HCT116 (cell line): Measurements from ENCODE around the gene CHEK1. TPM values are rescaled to one million over a fixed set of nuclear protein-coding genes. Genes with fewer than 3 reads are reported as not detected.
A peak's percentile ranks its signal among the peaks of the same experiment; 100 is the strongest.

ENCODE experiments used
- ATAC-seq: fragments of 200-7000 bp; cut with Tn5 transposase; 2 replicates; pipeline ENCODE4 v1.9.1; 2020; ENCODE audit warnings: mild to moderate bottlenecking, moderate library complexity
- BruUV-seq: library from RNA; stranded (reverse); fragments of 400-500 nt; replicated peaks from 2 replicates; lab custom pipeline; 2021; lab: Mats Ljungman, UMichigan
- CTCF ChIA-PET: fragments of 300-600 bp; sonication (Branson Sonifier 250); formaldehyde crosslinking; loops from one replicate; lab custom pipeline; 2021; ENCODE audit warnings: antibody characterized with exemption; lab: Charles Lee
- POLR2A ChIA-PET: fragments of 300-600, 350-600 bp; sonication (Branson Sonifier 250); formaldehyde crosslinking; loops from one replicate; lab custom pipeline; 2021; ENCODE audit warnings: antibody characterized with exemption; lab: Charles Lee
- RAD21 ChIA-PET, 2 experiments: fragments of 300-600 bp; sonication (Branson Sonifier 250); formaldehyde crosslinking; loops; one replicate each; lab custom pipeline; 2023; ENCODE audit warnings: low total read pairs in 2 of 2; ENCODE audit not compliant: uncharacterized antibody in 2 of 2, unreplicated experiment in 2 of 2, low non-redundant PET in 1 of 2; lab: Charles Lee
- DNase-seq: peaks from one replicate; pipeline ENCODE4 v3.0.0-alpha.2; 2010; ENCODE audit warnings: low read depth, low spot score
- H2AFZ ChIP-seq: fragments of 200-600 bp; shearing (Covaris generic), sonication (generic); 2 replicates; pipeline ENCODE4 v1.6.1; 2017; ENCODE audit warnings: low read depth, mixed run types, mixed read lengths, antibody characterized with exemption, low read length; ENCODE audit not compliant: poor library complexity, severe bottlenecking
- H3K27ac ChIP-seq: 2 replicates; pipeline ENCODE4 v1.5.1; 2012; ENCODE audit warnings: low read depth, low read length
- H3K27me3 ChIP-seq: fragments of 200-600 bp; sonication (generic); 2 replicates; pipeline ENCODE4 v1.6.1; 2016; ENCODE audit warnings: mixed run types, low read length, mixed read lengths; ENCODE audit not compliant: insufficient read depth
- H3K36me3 ChIP-seq, 2 experiments: fragments of 200-500 bp in 1 of 2; fragments of 200-600 bp in 1 of 2; sonication (Bioruptor generic) in 1 of 2; sonication (generic) in 1 of 2; 2 replicates each; pipeline versions ENCODE4 v1.5.1 to v1.6.1; 2014 to 2016; ENCODE audit warnings: low read length in 2 of 2, inconsistent platforms in 1 of 2, mixed read lengths in 1 of 2, mixed run types in 1 of 2; ENCODE audit not compliant: insufficient read depth in 2 of 2, control insufficient read depth in 1 of 2
- H3K4me1 ChIP-seq, 2 experiments: fragments of 200-600 bp in 1 of 2; sonication (generic) in 1 of 2; 2 replicates each; pipeline versions ENCODE4 v1.5.1 to v1.6.1; 2012 to 2017; ENCODE audit warnings: low read length in 2 of 2, inconsistent platforms in 1 of 2, mild to moderate bottlenecking in 1 of 2, mixed read lengths in 1 of 2, mixed run types in 1 of 2, moderate library complexity in 1 of 2; ENCODE audit not compliant: insufficient read depth in 2 of 2, control insufficient read depth in 1 of 2
- H3K4me2 ChIP-seq: fragments of 200-600 bp; sonication (generic); 2 replicates; pipeline ENCODE4 v1.6.1; 2017; ENCODE audit warnings: mixed run types, low read length, mixed read lengths
- H3K4me3 ChIP-seq, 2 experiments: fragments of 200-600 bp in 1 of 2; sonication (generic) in 1 of 2; replicated peaks in 1 of 2; 2 replicates each; pipeline ENCODE4 v1.5.1; 2011 to 2016; ENCODE audit warnings: low read length in 2 of 2, control low read depth in 1 of 2, low read depth in 1 of 2, mild to moderate bottlenecking in 1 of 2, mixed read lengths in 1 of 2, mixed run types in 1 of 2
- H3K79me2 ChIP-seq: fragments of 200-600 bp; sonication (generic); 2 replicates; pipeline ENCODE4 v1.6.1; 2017; ENCODE audit warnings: mild to moderate bottlenecking, mixed run types, low read length, moderate library complexity, mixed read lengths; ENCODE audit not compliant: insufficient read depth
- H3K9ac ChIP-seq: fragments of 200-600 bp; sonication (generic); 2 replicates; pipeline ENCODE4 v1.6.1; 2016; ENCODE audit warnings: low read length, mixed read lengths
- H3K9me2 ChIP-seq: fragments of 200-600 bp; sonication (generic), shearing (Covaris generic); 2 replicates; pipeline ENCODE4 v1.6.1; 2017; ENCODE audit warnings: mixed run types, mild to moderate bottlenecking, moderate library complexity; ENCODE audit not compliant: insufficient read depth
- H3K9me3 ChIP-seq, 2 experiments: fragments of 200-500 bp in 1 of 2; fragments of 200-600 bp in 1 of 2; sonication (Bioruptor generic) in 1 of 2; sonication (generic) in 1 of 2; 2 replicates each; pipeline ENCODE4 v1.6.1; 2014 to 2017; ENCODE audit warnings: low read length in 2 of 2, mixed read lengths in 2 of 2, inconsistent platforms in 1 of 2, low read depth in 1 of 2, mild to moderate bottlenecking in 1 of 2, mixed run types in 1 of 2, moderate library complexity in 1 of 2; ENCODE audit not compliant: control insufficient read depth in 1 of 2, insufficient read depth in 1 of 2
- H4K20me1 ChIP-seq: fragments of 200-600 bp; sonication (generic), shearing (Covaris generic); 2 replicates; pipeline ENCODE4 v1.6.1; 2017; ENCODE audit warnings: mixed run types, mild to moderate bottlenecking, moderate library complexity; ENCODE audit not compliant: insufficient read depth
- CEBPB ChIP-seq: IDR thresholded peaks from 2 replicates; pipeline ENCODE4 v1.6.1; 2012; ENCODE audit warnings: low read depth
- ELF1 ChIP-seq: IDR thresholded peaks from 2 replicates; pipeline ENCODE4 v1.6.1; 2012; ENCODE audit warnings: low read depth, borderline replicate concordance
- FOSL1 ChIP-seq: IDR thresholded peaks from 2 replicates; pipeline ENCODE4 v1.6.1; 2012; ENCODE audit warnings: low read depth
- YY1 ChIP-seq: IDR thresholded peaks from 2 replicates; pipeline ENCODE4 v1.6.1; 2011; ENCODE audit warnings: low read length, low read depth, moderate library complexity, mild to moderate bottlenecking; ENCODE audit not compliant: insufficient replicate concordance; ENCODE audit errors: extremely low read depth
- intact Hi-C: fragments of 100-400 bp; cut with micrococcal nuclease; formaldehyde crosslinking; loops from 2 replicates; pipeline ENCODE4 v1.10.0; 2022
- total RNA-seq: library from RNA; stranded (reverse); gene quantifications from one replicate; pipeline ENCODE4 v1.2.1, GENCODE V29; 2021; ENCODE audit not compliant: unreplicated experiment
- TF ChIP-seq, protein P1 (sequence below): IDR thresholded peaks from 2 replicates; pipeline ENCODE4 v1.6.1; 2011; ENCODE audit warnings: mild to moderate bottlenecking, low read length, moderate library complexity; ENCODE audit not compliant: insufficient replicate concordance; ENCODE audit errors: extremely low read depth
- TF ChIP-seq, protein P2 (sequence below), 3 experiments: fragments of 200-600 bp in 1 of 3; sonication (generic) in 1 of 3; IDR thresholded peaks in 2 of 3; conservative IDR thresholded peaks in 1 of 3; 2 replicates each; pipeline ENCODE4 v1.5.1; 2012 to 2017; ENCODE audit warnings: low read depth in 2 of 3, low read length in 2 of 3, antibody characterized with exemption in 1 of 3, borderline replicate concordance in 1 of 3, control low read depth in 1 of 3, mild to moderate bottlenecking in 1 of 3, mixed read lengths in 1 of 3, mixed run types in 1 of 3, moderate library complexity in 1 of 3; ENCODE audit not compliant: insufficient read depth in 1 of 3

The CHEK1 gene
- total RNA-seq, 1 experiment from 2014 or later: 69.3 TPM

DNA sequence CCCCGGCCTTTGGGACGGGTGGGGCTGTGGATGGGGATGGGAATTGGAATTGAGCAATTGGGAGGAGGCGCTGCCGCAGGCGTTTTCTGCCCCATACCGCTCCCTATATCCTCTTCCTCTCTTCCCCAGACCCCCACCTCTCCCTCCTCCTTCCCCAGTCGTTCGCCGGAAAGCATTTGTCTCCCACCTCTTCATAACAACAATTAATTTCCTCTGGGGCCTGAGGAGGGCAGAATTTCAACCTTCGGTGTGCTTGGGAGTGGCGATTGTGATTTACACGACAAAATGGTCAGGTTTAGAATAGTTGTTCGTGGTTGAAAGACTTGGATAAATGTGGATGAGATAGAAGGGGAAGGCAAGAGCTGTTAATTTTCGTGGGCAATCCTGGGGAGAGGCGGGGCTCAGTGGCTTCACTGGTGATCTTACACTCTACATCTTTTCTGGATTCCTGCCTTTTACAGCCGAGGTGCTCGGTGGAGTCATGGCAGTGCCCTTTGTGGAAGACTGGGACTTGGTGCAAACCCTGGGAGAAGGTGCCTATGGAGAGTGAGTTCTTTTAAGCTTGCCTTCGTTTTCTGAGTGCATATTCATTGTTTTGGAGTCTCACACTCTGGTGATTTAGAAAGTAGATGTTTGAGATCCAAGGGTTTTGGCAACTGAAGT lies 1.5 kb downstream of the CHEK1 start:
- POLR2A ChIA-PET: interaction anchor here (1.2 to 1.8 kb wide), 2 partner anchors 34 to 261 kb away, joined by 4 to 6 read pairs; partner anchors contain the start of gene HYLS1
- ATAC-seq (peak; percentile 28), DNase-seq (peak; percentile 82)
- peak overlapping the region; percentile 85 for H3K27ac ChIP-seq
- H3K36me3 ChIP-seq: peaks cover 0 to 2% of the 10 kb centered on the region in 2 experiments; a peak in 2 of 4 replicates
- peaks cover 29% of the 10 kb centered on the region for H3K79me2 ChIP-seq
- H3K4me3 ChIP-seq: peak overlapping the region; percentile 56 to 75
- H3K9me2 ChIP-seq: no peaks in the 10 kb centered on the region
- no peaks in the 10 kb centered on the region for H3K9me3 ChIP-seq
- TF ChIP-seq YY1: peak; percentile 29
- peak; percentile 81; the same call in 1 of the 2 replicates for TF ChIP-seq CEBPB
- no peak for TF ChIP-seq FOSL1
- TF ChIP-seq ELF1: no peak
- TF ChIP-seq, protein P1, sequence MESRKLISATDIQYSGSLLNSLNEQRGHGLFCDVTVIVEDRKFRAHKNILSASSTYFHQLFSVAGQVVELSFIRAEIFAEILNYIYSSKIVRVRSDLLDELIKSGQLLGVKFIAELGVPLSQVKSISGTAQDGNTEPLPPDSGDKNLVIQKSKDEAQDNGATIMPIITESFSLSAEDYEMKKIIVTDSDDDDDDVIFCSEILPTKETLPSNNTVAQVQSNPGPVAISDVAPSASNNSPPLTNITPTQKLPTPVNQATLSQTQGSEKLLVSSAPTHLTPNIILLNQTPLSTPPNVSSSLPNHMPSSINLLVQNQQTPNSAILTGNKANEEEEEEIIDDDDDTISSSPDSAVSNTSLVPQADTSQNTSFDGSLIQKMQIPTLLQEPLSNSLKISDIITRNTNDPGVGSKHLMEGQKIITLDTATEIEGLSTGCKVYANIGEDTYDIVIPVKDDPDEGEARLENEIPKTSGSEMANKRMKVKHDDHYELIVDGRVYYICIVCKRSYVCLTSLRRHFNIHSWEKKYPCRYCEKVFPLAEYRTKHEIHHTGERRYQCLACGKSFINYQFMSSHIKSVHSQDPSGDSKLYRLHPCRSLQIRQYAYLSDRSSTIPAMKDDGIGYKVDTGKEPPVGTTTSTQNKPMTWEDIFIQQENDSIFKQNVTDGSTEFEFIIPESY: no peak
- TF ChIP-seq, protein P2, sequence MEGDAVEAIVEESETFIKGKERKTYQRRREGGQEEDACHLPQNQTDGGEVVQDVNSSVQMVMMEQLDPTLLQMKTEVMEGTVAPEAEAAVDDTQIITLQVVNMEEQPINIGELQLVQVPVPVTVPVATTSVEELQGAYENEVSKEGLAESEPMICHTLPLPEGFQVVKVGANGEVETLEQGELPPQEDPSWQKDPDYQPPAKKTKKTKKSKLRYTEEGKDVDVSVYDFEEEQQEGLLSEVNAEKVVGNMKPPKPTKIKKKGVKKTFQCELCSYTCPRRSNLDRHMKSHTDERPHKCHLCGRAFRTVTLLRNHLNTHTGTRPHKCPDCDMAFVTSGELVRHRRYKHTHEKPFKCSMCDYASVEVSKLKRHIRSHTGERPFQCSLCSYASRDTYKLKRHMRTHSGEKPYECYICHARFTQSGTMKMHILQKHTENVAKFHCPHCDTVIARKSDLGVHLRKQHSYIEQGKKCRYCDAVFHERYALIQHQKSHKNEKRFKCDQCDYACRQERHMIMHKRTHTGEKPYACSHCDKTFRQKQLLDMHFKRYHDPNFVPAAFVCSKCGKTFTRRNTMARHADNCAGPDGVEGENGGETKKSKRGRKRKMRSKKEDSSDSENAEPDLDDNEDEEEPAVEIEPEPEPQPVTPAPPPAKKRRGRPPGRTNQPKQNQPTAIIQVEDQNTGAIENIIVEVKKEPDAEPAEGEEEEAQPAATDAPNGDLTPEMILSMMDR (IDR thresholded peaks at IDR 0.05 in 2 of 3, conservative IDR thresholded peaks at IDR 0.05 in 1 of 3; ENCODE audit: borderline replicate concordance in 1 of 3, insufficient read depth in 1 of 3, low read depth in 2 of 3, low read length in 2 of 3): peak; percentile 19 to 54 (median 36); a peak in 3 of 6 replicates
- intact Hi-C loops: loop anchor here (2.0 kb wide), 1 partner anchor 248 kb away; no protein-coding TSS in a partner anchor
- TSS peak; percentile 63 for BruUV-seq
- no peaks in the 10 kb centered on the region for H4K20me1 ChIP-seq
- RAD21 ChIA-PET: no interaction called here
- peak overlapping the region; percentile 85 for H3K9ac ChIP-seq
- peaks cover 4 to 17% of the 10 kb centered on the region in 2 experiments; a peak in 3 of 4 replicates for H3K4me1 ChIP-seq
- no peaks in the 10 kb centered on the region for H3K27me3 ChIP-seq
- H3K4me2 ChIP-seq: peak overlapping the region; percentile 86
- H2AFZ ChIP-seq: peak overlapping the region; percentile 23
- CTCF ChIA-PET: interaction anchor here (1.4 kb wide), 1 partner anchor 567 kb away, joined by 4 read pairs; no protein-coding TSS in a partner anchor
